HepG2 (cell line): Measurements from ENCODE around the gene LIN28A. TPM values are rescaled to one million over a fixed set of nuclear protein-coding genes. Genes with fewer than 3 reads are reported as not detected.

ENCODE experiments used
- ATAC-seq: fragments of 200-7000 bp; cut with Tn5 transposase; 3 replicates; pipeline ENCODE4 v1.9.1; 2020; ENCODE audit warnings: mild to moderate bottlenecking, moderate library complexity
- BruUV-seq: library from RNA; stranded (reverse); fragments of 400-500 nt; replicated peaks from 2 replicates; lab custom pipeline; 2021; lab: Mats Ljungman, UMichigan
- CTCF ChIA-PET: fragments of 300-600 bp; formaldehyde crosslinking; extraction: SDS; loops from one replicate; lab custom pipeline; 2021; ENCODE audit warnings: low total read pairs, inconsistent platforms, low intra/inter-chr PET ratio; lab: Yijun Ruan, JAX
- POLR2A ChIA-PET: fragments of 350-600 bp; sonication (Branson Sonifier 250); formaldehyde crosslinking; loops from one replicate; lab custom pipeline; 2020; ENCODE audit warnings: antibody characterized with exemption, inconsistent platforms; lab: Yijun Ruan, JAX
- DNase-seq: peaks from one replicate; pipeline ENCODE4 v3.0.0-alpha.2; 2015; ENCODE audit warnings: low spot score
- FAIRE-seq: peaks from 3 replicates; lab custom pipeline; 2011; peaks lifted over from hg19 to GRCh38; lab: Jason Lieb, UNC
- H2AFZ ChIP-seq: one replicate; pipeline ENCODE4 v1.6.1; 2011; ENCODE audit warnings: low read length, inconsistent platforms
- H3K27ac ChIP-seq: fragments of 300-600 bp; 3 replicates; pipeline ENCODE4 v1.8.0; 2011; ENCODE audit warnings: mixed run types, mild to moderate bottlenecking, mixed read lengths, low read length, inconsistent platforms; ENCODE audit not compliant: insufficient read depth; ENCODE audit errors: extremely low read length
- H3K27me3 ChIP-seq, 2 experiments: fragments of 200-600 bp in 1 of 2; 2 replicates in 1 of 2; 3 replicates in 1 of 2; pipeline versions ENCODE4 v1.6.0 to v1.8.0; 2011; ENCODE audit warnings: low read length in 2 of 2, mild to moderate bottlenecking in 2 of 2, moderate library complexity in 2 of 2, inconsistent platforms in 1 of 2; ENCODE audit not compliant: insufficient read depth in 2 of 2, control insufficient read depth in 1 of 2
- H3K36me3 ChIP-seq, 2 experiments: fragments of 200-600 bp in 1 of 2; replicated peaks in 1 of 2; 2 replicates in 1 of 2; 3 replicates in 1 of 2; pipeline versions ENCODE4 v1.5.1 to v1.8.0; 2011; ENCODE audit warnings: low read length in 2 of 2, inconsistent platforms in 1 of 2; ENCODE audit not compliant: insufficient read depth in 2 of 2, control insufficient read depth in 1 of 2
- H3K4me1 ChIP-seq: 2 replicates; pipeline ENCODE4 v1.5.1; 2012; ENCODE audit warnings: low read length, inconsistent platforms; ENCODE audit not compliant: insufficient read depth
- H3K4me2 ChIP-seq: 2 replicates; pipeline ENCODE4 v1.6.0; 2011; ENCODE audit warnings: low read depth, low read length, inconsistent platforms
- H3K4me3 ChIP-seq, 3 experiments: fragments of 200-600 bp in 1 of 3; sonication (generic), shearing (Covaris generic) in 1 of 3; replicated peaks in 1 of 3; 2 replicates each; pipeline ENCODE4 v1.5.1; 2011 to 2016; ENCODE audit warnings: low read length in 3 of 3, inconsistent platforms in 2 of 3, low read depth in 2 of 3, mild to moderate bottlenecking in 2 of 3, control low read depth in 1 of 3, mixed read lengths in 1 of 3; ENCODE audit not compliant: insufficient read depth in 1 of 3
- H3K79me2 ChIP-seq: one replicate; pipeline ENCODE4 v1.6.1; 2011; ENCODE audit warnings: low read length, inconsistent platforms; ENCODE audit not compliant: insufficient read depth
- H3K9ac ChIP-seq: 2 replicates; pipeline ENCODE4 v1.6.0; 2011; ENCODE audit warnings: mild to moderate bottlenecking, low read depth, low read length, inconsistent platforms; ENCODE audit not compliant: insufficient read depth
- H3K9me3 ChIP-seq: 2 replicates; pipeline ENCODE4 v1.5.1; 2012; ENCODE audit warnings: mild to moderate bottlenecking, low read length
- H4K20me1 ChIP-seq: 2 replicates; pipeline ENCODE4 v1.6.0; 2011; ENCODE audit warnings: inconsistent platforms, mild to moderate bottlenecking, low read length, moderate library complexity; ENCODE audit not compliant: insufficient read depth
- IRX3 ChIP-seq: sonication (generic); formaldehyde crosslinking; IDR thresholded peaks from 2 replicates; pipeline ENCODE4 v1.8.1; 2023; ENCODE audit warnings: mild to moderate bottlenecking, low read depth, missing genetic modification reagents, borderline replicate concordance
- KDM4B ChIP-seq: sonication (generic); formaldehyde crosslinking; IDR thresholded peaks from 2 replicates; pipeline ENCODE4 v1.4.0; 2020; ENCODE audit warnings: missing genetic modification reagents
- NFKBIZ ChIP-seq: IDR thresholded peaks from 2 replicates; pipeline ENCODE4 v1.6.1; 2018; ENCODE audit warnings: missing genetic modification reagents, missing compliant biosample characterization
- POLR2AphosphoS2 ChIP-seq: IDR thresholded peaks from 2 replicates; pipeline ENCODE4 v1.6.1; 2011; ENCODE audit warnings: low read depth, low read length, improper control_type of control experiment
- ZFAT ChIP-seq: sonication (generic); formaldehyde crosslinking; conservative IDR thresholded peaks from 2 replicates; pipeline ENCODE4 v1.8.1; 2023; ENCODE audit warnings: missing genetic modification reagents, inconsistent platforms
- ZHX1 ChIP-seq: sonication (generic); formaldehyde crosslinking; IDR thresholded peaks from 2 replicates; pipeline ENCODE4 v1.8.1; 2022; ENCODE audit warnings: low read depth, mild to moderate bottlenecking, missing genetic modification reagents
- ZNF205 ChIP-seq: IDR thresholded peaks from 2 replicates; pipeline ENCODE4 v1.6.1; 2018; ENCODE audit warnings: missing biosample characterization, missing genetic modification reagents
- ZNF652 ChIP-seq: IDR thresholded peaks from 2 replicates; pipeline ENCODE4 v1.6.1; 2016; ENCODE audit warnings: low read depth, borderline replicate concordance
- WGBS: methylation state at CpG from one replicate; pipeline ENCODE4 v1.1.6; 2017; ENCODE audit warnings: low lambda C conversion rate; 5-methylcytosine and 5-hydroxymethylcytosine counted together
- in situ Hi-C: cut with HindIII; loops from 2 replicates; pipeline ENCODE4 v1.10.0; 2017; ENCODE audit warnings: low pct_unique_long_range_greater_than_20kb; ENCODE audit not compliant: extremely low pct_ligation_motif_present
- intact Hi-C: fragments of 100-400 bp; cut with micrococcal nuclease; formaldehyde crosslinking; loops from one replicate; pipeline ENCODE4 v1.10.0; 2022; ENCODE audit not compliant: unreplicated experiment
- polyA plus RNA-seq, 8 experiments: library from polyadenylated mRNA; depleted of rRNA in 3 of 8; stranded (reverse) in 7 of 8; unstranded in 1 of 8; fragments of >200 nt; fragmentation: Illumina TruSeq in 4 of 8; extraction: Trizol in 4 of 8; gene quantifications; 2 replicates each; pipeline versions ENCODE4 v1.2.1 to v1.2.3, GENCODE V29; 2011 to 2016; ENCODE audit warnings: low read depth in 4 of 8, missing spikeins in 1 of 8, mixed read lengths in 1 of 8; ENCODE audit not compliant: insufficient read depth in 1 of 8
- total RNA-seq, 5 experiments: library from RNA; depleted of rRNA; stranded (reverse); fragments of >200 nt; fragmentation: Illumina TruSeq; extraction: Trizol; gene quantifications; 2 replicates each; pipeline ENCODE4 v1.2.3, GENCODE V29; 2016; ENCODE audit warnings: low read depth in 1 of 5

LIN28A gene
- total and polyA plus RNA-seq, 2 of the 13 experiments (the other 11 are each of a cell fraction or from before 2014, with no cell fraction given): not detected

- TF ChIP-seq IRX3 (CRISPR knock-in tag): no peak
- TF ChIP-seq ZFAT (CRISPR knock-in tag): no peak
- TF ChIP-seq KDM4B (CRISPR knock-in tag): no peak
- TF ChIP-seq ZNF652 (CRISPR knock-in tag): no peak
- TF ChIP-seq NFKBIZ (CRISPR knock-in tag): no peak
Observed at GRCh38 chr1:26411624-26412074, 1.0 kb downstream of the LIN28A start (continued).

GRCh38 chr1:26412180-26412840 lies 1.7 kb downstream of the LIN28A start:
- ChIA-PET CTCF (no interaction called here), POLR2A (interaction anchor here (0.8 kb wide), 1 partner anchor 20 kb away, joined by 3 read pairs; the partner anchor contains the start of gene DHDDS)
- FAIRE-seq (no peak), DNase-seq (no peak), ATAC-seq (no peak)
- Histone ChIP-seq H3K27me3 (peaks cover 7 to 32% of the 10 kb centered on the region in 2 experiments; a peak in 4 of 5 replicates), H3K9ac (no peak overlapping the region), H4K20me1 (no peaks in the 10 kb centered on the region), H3K79me2 (no peaks in the 10 kb centered on the region), H3K4me2 (no peak overlapping the region), H3K4me3 (no peak overlapping the region), H3K9me3 (no peaks in the 10 kb centered on the region), H2AFZ (no peak overlapping the region), H3K36me3 (no peaks in the 10 kb centered on the region), H3K27ac (no peak overlapping the region), H3K4me1 (peaks cover 17% of the 10 kb centered on the region)
- BruUV-seq: no TSS peak
- in situ Hi-C loops: no loop called here
- TF ChIP-seq POLR2AphosphoS2 (no peak), ZHX1 (CRISPR knock-in tag) (no peak), ZNF205 (no peak)
- intact Hi-C loops: no loop called here
- WGBS: 31% methylated on average over 9 of the region's 9 CpGs
